ENCODE measurements around the gene PSMA2. TPM values are rescaled to one million over a fixed set of nuclear protein-coding genes. Genes with fewer than 3 reads are reported as not detected.
"Not testable (repeated sequence)": the region's sequence is repeated elsewhere in the genome, so short reads cannot be mapped to it uniquely, and the experiment has no call there.

PSMA2 gene
- polyA plus RNA-seq, 4 donors, result 260 to 326 (median 286) TPM

DNA sequence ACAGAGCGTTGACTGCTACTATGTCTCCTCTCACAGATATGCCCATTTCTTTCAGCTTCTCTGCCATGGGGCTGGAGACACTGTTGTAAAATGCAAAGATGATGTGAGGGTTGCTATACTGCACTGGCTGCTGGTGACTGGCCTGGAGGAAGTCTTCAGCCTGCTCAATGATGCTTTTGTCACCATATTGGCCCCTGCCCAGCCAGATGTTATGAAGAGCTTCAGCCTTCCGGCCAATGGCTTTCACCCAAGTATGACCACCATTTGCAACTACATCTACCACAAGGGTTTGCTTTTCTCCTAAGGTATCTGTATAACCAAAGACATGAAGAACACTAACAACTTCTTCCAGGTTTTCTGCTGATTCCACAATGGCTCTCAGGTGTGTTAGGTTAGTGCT is 21.7 kb downstream of the PSMA2 start:
- no peak for DNase-seq (ENCODE audit: low read depth in 4 of 4, low spot score in 3 of 4)

DNA sequence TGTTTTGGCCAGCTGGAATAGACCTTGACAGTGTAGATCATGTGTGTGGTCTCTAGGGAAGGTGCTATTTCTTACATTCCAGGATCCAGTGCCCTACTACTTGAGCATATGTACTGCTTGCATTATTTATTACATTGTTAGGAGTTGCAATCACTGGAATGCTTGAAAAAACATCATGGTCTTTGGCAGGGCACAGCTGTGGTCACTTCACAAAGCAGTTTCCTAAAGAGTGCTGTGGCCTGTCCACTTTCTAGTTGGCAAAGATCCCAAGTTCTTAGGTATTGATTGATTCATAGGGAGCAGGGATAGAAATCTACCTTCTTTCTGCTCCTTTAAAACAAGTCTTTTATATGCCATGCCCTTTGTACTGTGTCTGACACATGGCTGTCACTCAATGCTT is 24.7 kb downstream of the PSMA2 start:
- no peak for DNase-seq (ENCODE audit: low read depth in 4 of 4, low spot score in 3 of 4)

DNA sequence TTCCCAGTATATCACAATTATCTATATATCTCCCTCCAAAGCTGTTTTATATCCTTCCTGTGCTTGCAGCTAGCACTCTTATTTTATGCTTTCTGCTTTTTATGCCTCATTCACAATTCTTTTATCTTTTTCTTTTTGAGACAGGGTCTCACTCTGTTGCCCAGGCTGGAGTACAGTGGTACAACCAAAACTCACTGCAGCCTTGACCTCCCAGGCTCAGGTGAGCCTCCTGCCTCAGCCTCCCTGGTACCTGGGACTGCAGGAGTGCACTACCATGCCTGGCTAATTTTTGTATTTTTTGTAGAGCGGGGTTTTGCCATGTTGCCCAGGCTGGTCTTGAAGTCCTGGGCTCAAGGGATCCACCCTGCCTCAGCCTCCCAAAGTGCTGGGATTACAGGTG is 25.8 kb downstream of the PSMA2 start:
- DNase-seq (ENCODE audit: low read depth in 4 of 4, low spot score in 3 of 4), result no peak

DNA sequence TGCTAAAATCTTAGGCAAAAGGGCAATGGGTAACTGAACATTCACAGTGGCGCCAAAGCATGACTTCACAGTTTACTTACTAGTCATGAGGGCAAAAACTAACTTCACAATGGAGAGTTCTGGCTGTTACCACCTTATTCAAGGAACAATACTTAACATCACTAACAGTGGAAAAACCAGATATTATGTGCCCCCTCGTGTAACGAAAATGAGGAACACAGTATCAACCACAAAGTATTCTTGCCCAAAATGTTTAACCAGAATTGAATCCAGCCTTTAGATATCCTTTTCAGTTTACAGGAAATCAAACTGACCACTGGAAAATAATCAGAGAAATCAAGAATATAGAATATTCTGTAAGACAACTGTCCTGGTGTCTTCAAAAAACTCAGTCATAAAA is 29.6 kb downstream of the PSMA2 start:
- DNase-seq (ENCODE audit: low read depth in 4 of 4, low spot score in 3 of 4), result no peak

DNA sequence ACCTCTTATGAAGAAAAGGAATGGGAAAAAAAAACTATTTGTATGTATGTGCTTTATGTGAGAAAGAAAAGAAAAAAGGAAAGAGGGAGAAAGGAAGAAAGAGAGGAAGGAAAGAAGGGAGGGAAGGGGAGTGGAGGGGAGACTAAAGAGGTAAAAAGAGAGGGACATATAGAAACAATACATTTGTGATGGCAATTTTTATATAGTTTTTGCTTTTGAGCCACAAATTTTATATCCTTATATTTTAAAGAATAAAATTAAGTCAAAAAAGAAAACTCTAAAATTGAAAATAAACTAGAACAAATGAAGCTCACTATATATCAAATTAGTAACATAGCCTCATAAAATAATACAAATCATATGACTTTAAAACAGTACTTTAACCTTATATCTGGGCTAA is 31.1 kb downstream of the PSMA2 start:
- no peak for DNase-seq (ENCODE audit: low read depth in 4 of 4, low spot score in 3 of 4)

DNA sequence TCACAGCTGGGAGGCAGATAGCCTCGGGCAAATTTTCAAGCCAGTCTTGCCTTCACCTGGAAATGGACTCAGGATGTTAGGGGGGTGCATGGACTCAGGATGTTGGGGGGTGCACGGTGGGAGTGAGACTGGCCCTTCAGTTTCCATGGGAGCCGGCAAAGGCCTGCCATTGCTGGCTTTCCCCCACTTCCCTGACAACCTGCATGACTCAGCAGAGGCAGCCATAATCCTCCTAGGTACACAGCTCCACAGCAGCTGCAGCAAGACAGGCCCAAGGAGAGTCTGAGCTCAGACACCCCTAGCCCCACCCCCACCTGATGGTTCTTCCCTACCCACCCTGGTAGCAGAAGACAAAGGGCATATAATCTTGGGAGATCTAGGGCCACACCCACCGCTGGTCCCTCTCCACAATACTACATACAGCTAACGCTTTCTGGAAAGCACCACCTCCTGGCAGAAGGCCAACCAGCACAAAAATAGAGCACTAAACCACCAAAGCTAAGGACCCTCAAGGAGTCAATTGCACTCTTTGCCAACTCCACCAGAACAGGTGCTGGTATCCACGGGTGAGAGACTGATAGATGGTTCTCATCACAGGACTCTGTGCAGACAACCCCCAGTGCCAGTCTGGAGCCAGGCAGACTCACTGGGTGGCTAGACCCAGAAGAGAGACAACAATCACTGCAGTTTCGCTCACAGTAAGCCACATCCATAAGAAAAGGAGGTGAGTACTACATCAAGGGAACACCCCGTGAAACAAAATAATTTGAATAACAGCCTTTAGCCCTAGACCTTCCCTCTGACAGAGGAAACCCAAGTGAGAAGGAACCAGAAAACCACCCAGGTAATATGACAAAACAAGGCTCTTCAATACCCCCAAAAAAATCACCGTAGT is 38.4 kb downstream of the PSMA2 start:
- no peak for DNase-seq (ENCODE audit: low read depth in 4 of 4, low spot score in 3 of 4)

DNA sequence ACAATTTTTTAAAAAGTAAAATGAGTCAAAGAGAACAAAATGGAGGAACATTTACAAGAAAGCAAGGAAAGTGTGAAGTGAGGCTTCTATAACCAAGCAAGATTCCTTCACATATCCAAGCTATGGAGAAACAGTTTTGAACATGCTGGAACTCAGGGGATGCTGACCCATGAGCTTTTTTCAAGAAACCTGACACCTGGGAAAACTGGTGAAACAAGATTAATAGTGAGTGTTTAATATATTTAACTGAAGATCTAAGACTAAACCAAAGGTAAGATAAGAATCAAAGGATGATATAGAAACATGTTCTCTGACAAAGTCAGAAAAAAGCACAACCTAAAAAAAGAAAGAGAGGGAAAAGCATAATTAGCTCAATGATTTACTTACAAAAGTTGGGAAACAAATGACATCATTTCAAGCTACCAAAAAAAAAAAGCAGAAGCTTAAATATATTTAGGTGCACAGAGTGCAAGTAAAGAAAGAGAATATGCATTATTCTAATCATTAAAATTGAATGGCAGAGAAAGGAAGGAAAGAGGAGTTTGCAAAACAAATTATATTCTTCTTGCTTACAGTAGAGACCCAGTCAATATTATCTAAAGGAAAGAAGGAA is 45.0 kb downstream of the PSMA2 start:
- DNase-seq (ENCODE audit: low read depth in 4 of 4, low spot score in 3 of 4), result no peak

DNA sequence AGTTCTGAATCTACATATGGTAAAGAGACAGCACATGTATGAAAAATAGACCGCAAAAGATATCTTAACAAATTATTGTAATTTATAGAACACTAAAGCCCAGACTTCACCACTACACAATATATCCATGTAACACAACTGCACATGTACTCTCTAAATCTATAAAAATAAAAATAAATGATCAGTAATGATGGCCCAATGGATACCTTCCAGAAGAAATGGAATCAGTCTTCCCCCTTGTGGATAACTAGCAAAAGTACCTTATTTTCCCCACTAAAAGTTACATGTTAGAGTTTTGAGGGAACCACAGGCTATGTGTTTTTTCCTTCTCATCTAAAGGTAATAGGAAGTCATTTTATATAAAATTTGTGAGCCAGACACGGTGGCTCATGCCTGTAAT is 45.8 kb downstream of the PSMA2 start:
- DNase-seq (ENCODE audit: low read depth in 4 of 4, low spot score in 3 of 4), result no peak

DNA sequence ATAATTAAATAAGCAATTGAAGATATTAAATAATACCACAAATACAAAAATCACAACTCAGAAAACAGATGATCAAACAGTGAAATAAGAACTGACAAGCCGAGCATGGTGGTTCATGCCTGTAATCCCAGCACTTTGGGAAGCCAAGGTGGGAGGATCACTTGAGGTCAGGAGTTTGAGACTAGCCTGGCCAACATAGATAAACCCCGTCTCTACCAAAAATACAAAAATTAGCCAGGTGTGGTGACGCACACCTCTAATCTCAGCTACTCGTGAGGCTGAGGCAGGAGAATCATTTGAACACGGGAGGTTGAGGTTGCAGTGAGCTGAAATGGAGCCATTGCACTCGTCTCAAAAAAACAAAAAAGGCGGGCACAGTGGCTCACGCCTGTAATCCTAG is 46.8 kb downstream of the PSMA2 start:
- DNase-seq (ENCODE audit: low read depth in 4 of 4, low spot score in 3 of 4), result not testable (repeated sequence)

DNA sequence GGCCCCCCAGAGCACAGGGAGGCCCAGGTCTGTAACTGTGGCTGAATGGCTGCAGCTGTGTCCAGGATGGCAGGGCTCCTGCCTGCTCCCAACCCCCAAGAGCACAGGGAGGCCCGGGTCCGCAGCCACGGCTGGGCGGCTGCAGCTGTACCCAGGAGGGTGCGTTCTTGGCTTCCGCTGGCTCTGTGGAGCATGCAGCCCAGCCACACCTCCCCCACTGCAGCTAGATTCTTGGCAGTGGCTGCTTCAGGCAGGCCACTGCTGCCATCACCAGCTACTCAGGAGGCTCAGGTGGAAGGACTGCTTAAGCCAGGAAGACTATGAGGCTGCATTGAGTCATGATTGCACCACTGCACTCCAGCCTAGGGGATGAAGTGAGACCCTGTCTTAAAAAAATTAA is 48.0 kb downstream of the PSMA2 start:
- DNase-seq (ENCODE audit: low read depth in 4 of 4, low spot score in 3 of 4), result peak in 3 of 4 donors; percentile 50 to 69 (median 61)

DNA sequence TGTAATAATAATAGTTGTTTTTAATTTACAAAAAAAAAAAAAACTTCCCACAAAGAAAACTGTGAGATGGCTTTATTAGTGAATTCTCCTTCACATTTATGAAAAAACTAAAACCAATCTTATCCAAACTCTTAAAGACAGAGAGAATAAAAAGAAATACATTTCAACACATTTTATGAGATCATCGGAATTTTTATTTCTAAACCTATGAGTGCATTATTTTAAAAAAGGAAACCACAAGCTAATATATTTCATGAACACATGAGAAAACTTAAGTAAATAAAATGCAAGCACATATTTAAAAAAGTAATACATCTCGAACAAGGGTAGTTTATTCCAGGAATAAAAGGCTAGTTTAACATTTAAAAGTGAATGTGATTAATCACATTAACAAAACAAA is 51.6 kb downstream of the PSMA2 start:
- DNase-seq (ENCODE audit: low read depth in 4 of 4, low spot score in 3 of 4), result no peak

DNA sequence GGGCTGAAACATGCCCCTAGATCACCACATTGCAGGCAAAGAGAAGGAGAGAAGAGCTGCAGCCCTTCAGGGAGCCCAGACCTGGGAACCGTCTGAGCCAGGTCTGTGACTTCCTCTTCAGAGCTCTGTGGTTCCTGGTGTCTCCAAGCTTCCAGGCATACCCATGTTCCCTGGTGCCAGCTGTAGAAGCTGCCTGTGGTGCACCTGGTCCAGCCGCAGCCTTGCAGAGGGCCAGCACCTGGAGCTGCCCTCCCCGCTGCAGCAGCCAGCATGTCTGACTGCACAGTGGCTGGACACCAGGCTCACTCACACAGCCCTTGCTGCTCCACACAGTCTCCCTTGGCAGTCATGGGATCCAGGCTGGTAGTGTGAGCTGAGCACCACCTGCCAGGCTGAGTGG is 53.7 kb downstream of the PSMA2 start:
- DNase-seq (ENCODE audit: low read depth in 4 of 4, low spot score in 3 of 4), result no peak

DNA sequence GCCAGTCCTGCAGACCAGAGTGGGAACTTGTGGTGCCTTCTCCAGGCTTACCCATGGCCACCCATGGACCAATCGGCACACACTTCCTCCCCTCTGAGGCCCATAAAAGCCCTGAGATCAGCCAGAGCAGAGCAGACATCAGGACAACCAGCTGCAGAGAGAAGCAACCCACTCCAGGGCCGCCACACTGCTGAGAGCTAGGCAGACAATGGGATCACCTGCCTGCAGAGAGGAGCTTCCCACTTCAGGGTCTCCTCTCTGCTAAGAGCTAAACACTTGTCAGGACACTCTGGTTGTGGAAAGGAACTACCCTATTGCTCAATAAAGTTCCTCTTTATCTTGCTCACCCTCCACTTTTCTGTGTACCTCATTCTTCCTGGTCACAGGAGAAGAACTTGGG is 54.1 kb downstream of the PSMA2 start:
- DNase-seq (ENCODE audit: low read depth in 4 of 4, low spot score in 3 of 4), result no peak

DNA sequence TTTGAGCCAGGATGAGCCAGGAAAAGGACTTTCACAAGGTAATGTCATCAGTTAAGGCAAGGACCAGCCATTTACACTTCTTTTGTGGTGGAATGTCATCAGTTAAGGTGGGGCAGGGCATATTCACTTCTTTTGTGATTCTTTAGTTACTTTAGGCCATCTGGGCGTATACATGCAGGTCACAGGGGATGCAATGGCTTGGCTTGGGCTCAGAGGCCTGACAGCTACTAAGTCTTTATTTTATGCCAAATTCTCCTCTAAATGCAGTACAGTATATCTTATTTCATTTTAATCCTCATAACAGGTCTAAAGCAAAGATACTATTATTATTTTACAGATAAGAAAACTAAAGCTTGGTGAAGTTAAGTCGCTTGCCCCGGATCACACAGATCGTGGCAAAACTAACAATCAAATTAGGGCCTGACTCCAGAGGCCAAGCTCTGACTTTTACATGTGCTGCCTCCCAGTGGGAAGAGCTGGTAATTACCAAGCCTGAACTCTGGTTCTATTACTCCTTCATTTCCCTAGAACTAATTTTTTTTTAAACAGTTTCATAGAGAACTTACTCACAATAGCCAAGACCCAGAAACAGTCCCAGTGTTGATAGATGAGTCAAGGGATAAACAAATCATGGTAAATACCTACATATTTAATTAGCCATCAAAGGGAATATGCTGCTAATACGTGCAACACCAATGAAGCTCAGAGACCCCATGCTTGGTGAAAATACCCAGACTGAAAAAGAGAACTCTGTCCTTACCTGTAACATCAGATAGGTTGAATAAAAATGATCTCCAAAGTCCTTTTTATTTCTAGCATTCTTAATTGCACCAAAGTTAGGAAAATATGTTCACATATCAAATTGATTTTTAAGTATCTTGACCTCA is 55.5 kb downstream of the PSMA2 start:
- no peak for DNase-seq (ENCODE audit: low read depth in 4 of 4, low spot score in 3 of 4)

DNA sequence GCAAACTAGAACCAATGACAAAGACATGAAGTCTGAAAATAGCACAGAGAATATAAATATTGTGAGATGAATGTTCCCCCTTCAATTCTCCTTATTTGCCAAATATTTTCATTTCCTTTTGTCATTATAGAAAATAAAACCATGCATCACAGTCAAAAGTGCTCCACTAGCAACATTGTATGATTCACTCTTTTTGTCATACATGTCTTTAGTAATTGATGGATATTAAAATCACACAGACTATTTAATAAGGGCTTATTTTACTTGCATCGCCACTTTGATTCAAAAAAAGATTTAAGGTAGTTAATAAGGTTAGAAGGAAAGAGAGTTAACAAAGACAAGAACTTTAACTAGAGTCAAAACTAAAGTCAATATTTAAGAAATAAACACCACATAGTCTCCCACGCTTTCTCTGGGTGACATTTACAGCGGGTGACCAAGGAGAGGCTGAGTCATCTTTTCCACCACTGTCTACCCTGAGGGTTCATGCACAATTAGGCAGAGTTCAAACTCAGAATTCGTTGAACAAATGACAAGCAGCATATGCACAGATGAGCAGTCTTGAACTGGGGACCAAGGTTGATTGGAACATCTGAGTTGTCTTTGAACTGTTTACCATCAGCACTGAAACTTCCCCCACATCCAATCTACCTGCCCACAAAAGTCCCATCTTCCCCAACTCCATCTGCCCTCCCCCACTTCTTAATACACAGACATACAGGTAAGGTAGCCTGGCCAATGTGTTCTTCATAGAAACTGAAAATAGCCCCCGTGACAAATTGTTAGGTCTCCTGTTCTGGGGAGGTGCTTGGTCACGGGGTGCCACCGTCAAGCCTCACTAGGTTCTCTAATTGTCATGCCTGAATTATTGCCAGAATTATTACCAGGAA is 62.6 kb downstream of the PSMA2 start:
- DNase-seq (ENCODE audit: low read depth in 4 of 4, low spot score in 3 of 4), result no peak

DNA sequence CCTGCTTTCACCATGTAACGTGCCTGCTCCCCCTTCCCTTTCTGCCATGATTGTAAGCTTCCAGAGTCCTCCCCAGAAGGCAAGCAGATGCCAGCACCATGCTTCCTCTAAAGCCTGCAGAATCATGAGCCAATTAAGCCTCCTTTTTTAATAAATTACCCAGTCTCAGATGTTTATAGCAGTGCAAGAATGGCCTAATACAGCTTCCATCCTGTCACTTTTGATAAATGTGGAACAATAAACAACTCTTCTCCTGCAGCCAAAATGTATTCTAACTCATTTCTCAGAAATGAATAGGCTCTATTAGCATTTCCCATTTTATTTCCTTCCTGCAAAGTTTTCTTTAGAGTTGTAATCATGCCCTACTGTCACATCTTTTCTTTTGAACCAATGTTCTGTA is 63.5 kb downstream of the PSMA2 start:
- no peak for DNase-seq (ENCODE audit: low read depth in 4 of 4, low spot score in 3 of 4)

Data from right renal pelvis (tissue), 4 donors.